ENCODE measurements around the gene SEPSECS. TPM values are rescaled to one million over a fixed set of nuclear protein-coding genes. Genes with fewer than 3 reads are reported as not detected.

Gene SEPSECS
- total RNA-seq, 1 donor: 8.3 TPM

- Histone ChIP-seq H3K27me3 (ENCODE audit: insufficient read depth, low read length) (peaks cover 40% of the 10 kb centered on the region), H3K79me2 (ENCODE audit: insufficient read depth, low read length) (no peaks in the 10 kb centered on the region), H3K27ac (ENCODE audit: low read depth, low read length) (no peak overlapping the region), H4K20me1 (ENCODE audit: insufficient read depth, low read length) (no peaks in the 10 kb centered on the region), H2AFZ (ENCODE audit: low read length) (no peak overlapping the region), H3K4me1 (ENCODE audit: insufficient read depth, low read length) (peaks cover 9% of the 10 kb centered on the region), H3K4me2 (ENCODE audit: insufficient read depth, low read length) (no peak overlapping the region), H3K9me3 (ENCODE audit: low read depth, low read length) (no peaks in the 10 kb centered on the region), H3K36me3 (ENCODE audit: insufficient read depth, low read length) (no peaks in the 10 kb centered on the region), H3K4me3 (ENCODE audit: insufficient read depth, low read length) (no peak overlapping the region)
- no peak for DNase-seq (ENCODE audit: insufficient read length, low spot score, missing footprints)
- TF ChIP-seq CTCF (IDR thresholded peaks at IDR 0.05; ENCODE audit: extremely low read depth, low read depth, low read length): no peak
These were observed 52.3 kb downstream of the SEPSECS start for GRCh38 chr4:25107827-25108516.

DNA sequence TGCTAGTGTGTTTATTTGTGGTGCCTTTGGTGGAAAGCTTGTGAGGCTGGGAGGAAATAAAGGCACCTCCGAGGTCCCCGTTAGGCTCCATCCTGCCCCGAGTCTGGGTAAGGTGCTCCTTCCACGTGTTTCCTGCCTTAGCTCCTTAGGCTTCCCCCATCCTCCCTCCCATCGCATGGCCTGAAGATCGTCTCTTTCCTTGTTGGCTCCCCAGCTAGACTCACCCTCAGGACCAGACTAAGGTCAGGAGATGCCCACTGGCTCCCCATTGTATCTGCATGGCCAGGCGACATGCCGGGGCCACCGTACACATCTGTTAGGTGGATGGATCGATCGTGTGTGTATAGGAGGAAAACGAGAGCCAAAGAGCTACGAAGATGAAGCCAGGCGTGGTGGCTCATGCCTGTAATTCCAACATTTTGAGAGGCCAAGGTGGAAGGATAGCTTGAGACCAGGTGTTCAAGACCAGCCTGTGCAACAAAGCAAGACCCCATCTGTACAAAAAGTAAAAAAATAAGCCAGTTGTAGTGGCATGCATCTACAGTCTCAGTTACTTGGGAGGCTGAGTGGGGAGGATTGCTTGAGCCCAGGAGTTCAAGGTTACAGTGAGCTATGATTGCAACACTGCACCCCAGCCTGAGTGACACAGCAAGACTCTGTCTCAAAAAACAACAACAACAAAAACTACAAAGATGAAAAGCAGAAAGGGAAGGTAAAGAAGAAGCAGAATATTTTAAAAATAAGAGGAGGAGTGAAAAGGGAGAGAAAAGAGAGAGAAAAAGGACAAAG, 53.7 kb downstream of the SEPSECS start:
- Histone ChIP-seq H3K4me3 (ENCODE audit: insufficient read depth, low read length) (no peak overlapping the region), H2AFZ (ENCODE audit: low read length) (no peak overlapping the region), H3K79me2 (ENCODE audit: insufficient read depth, low read length) (no peaks in the 10 kb centered on the region), H3K9me3 (ENCODE audit: low read depth, low read length) (peaks cover 6% of the 10 kb centered on the region), H3K4me2 (ENCODE audit: insufficient read depth, low read length) (no peak overlapping the region), H3K27me3 (ENCODE audit: insufficient read depth, low read length) (peaks cover 49% of the 10 kb centered on the region), H3K27ac (ENCODE audit: low read depth, low read length) (no peak overlapping the region), H3K36me3 (ENCODE audit: insufficient read depth, low read length) (no peaks in the 10 kb centered on the region), H3K4me1 (ENCODE audit: insufficient read depth, low read length) (no peaks in the 10 kb centered on the region), H4K20me1 (ENCODE audit: insufficient read depth, low read length) (no peaks in the 10 kb centered on the region)
- DNase-seq (ENCODE audit: insufficient read length, low spot score, missing footprints): no peak
- TF ChIP-seq CTCF (IDR thresholded peaks at IDR 0.05; ENCODE audit: extremely low read depth, low read depth, low read length): no peak

- Histone ChIP-seq H3K36me3 (ENCODE audit: insufficient read depth, low read length) (no peaks in the 10 kb centered on the region), H3K9me3 (ENCODE audit: low read depth, low read length) (peaks cover 6% of the 10 kb centered on the region), H3K27ac (ENCODE audit: low read depth, low read length) (no peak overlapping the region), H3K4me1 (ENCODE audit: insufficient read depth, low read length) (peaks cover 8% of the 10 kb centered on the region), H2AFZ (ENCODE audit: low read length) (no peak overlapping the region), H3K79me2 (ENCODE audit: insufficient read depth, low read length) (no peaks in the 10 kb centered on the region), H3K4me2 (ENCODE audit: insufficient read depth, low read length) (no peak overlapping the region), H3K27me3 (ENCODE audit: insufficient read depth, low read length) (peaks cover 46% of the 10 kb centered on the region), H4K20me1 (ENCODE audit: insufficient read depth, low read length) (no peaks in the 10 kb centered on the region), H3K4me3 (ENCODE audit: insufficient read depth, low read length) (no peak overlapping the region)
- peak; percentile 62 for DNase-seq (ENCODE audit: insufficient read length, low spot score, missing footprints)
- no peak for TF ChIP-seq CTCF (IDR thresholded peaks at IDR 0.05; ENCODE audit: extremely low read depth, low read depth, low read length)
These were observed 55.7 kb downstream of the SEPSECS start for GRCh38 chr4:25104591-25104990.

GRCh38 chr4:25103418-25103817, 56.8 kb downstream of the SEPSECS start:
- Histone ChIP-seq H3K27ac (ENCODE audit: low read depth, low read length) (no peak overlapping the region), H3K79me2 (ENCODE audit: insufficient read depth, low read length) (no peaks in the 10 kb centered on the region), H3K4me2 (ENCODE audit: insufficient read depth, low read length) (no peak overlapping the region), H2AFZ (ENCODE audit: low read length) (no peak overlapping the region), H3K4me3 (ENCODE audit: insufficient read depth, low read length) (no peak overlapping the region), H3K27me3 (ENCODE audit: insufficient read depth, low read length) (peaks cover 46% of the 10 kb centered on the region), H3K36me3 (ENCODE audit: insufficient read depth, low read length) (no peaks in the 10 kb centered on the region), H3K4me1 (ENCODE audit: insufficient read depth, low read length) (peaks cover 17% of the 10 kb centered on the region), H4K20me1 (ENCODE audit: insufficient read depth, low read length) (no peaks in the 10 kb centered on the region), H3K9me3 (ENCODE audit: low read depth, low read length) (peaks cover 6% of the 10 kb centered on the region)
- peak; percentile 52 for DNase-seq (ENCODE audit: insufficient read length, low spot score, missing footprints)
- no peak for TF ChIP-seq CTCF (IDR thresholded peaks at IDR 0.05; ENCODE audit: extremely low read depth, low read depth, low read length)

All from osteoblast (primary cell).